Activated CD4-positive, alpha-beta memory T cell treated with anti-CD3 and anti-CD28 coated beads for 36 hours (primary cell): ENCODE results near the gene CDHR5. TPM values are rescaled to one million over a fixed set of nuclear protein-coding genes. Genes with fewer than 3 reads are reported as not detected.

Experiments used
- CTCF ChIA-PET: fragments of 350-600 bp; sonication (Branson Sonifier 250); formaldehyde crosslinking; loops from one replicate; lab custom pipeline; 2021; ENCODE audit warnings: antibody characterized with exemption, inconsistent platforms; lab: Charles Lee
- POLR2A ChIA-PET: fragments of 350-600 bp; sonication (Branson Sonifier 250); formaldehyde crosslinking; loops from one replicate; lab custom pipeline; 2021; ENCODE audit warnings: antibody characterized with exemption; lab: Charles Lee
- DNase-seq: peaks from one replicate; pipeline ENCODE4 v3.0.0-alpha.2; 2020
- H3K27ac Mint-ChIP-seq: one replicate; pipeline ENCODE4 v1.8.0; 2021; ENCODE audit warnings: mixed read lengths
- H3K27me3 Mint-ChIP-seq: one replicate; pipeline ENCODE4 v1.8.0; 2021; ENCODE audit warnings: mixed read lengths
- H3K36me3 Mint-ChIP-seq: one replicate; pipeline ENCODE4 v1.8.0; 2021; ENCODE audit warnings: mixed read lengths
- H3K4me1 Mint-ChIP-seq: one replicate; pipeline ENCODE4 v1.8.0; 2021; ENCODE audit warnings: low read depth, mixed read lengths
- H3K4me3 Mint-ChIP-seq: one replicate; pipeline ENCODE4 v1.8.0; 2021; ENCODE audit warnings: mild to moderate bottlenecking, mixed read lengths
- H3K9me3 Mint-ChIP-seq: one replicate; pipeline ENCODE4 v1.8.0; 2021; ENCODE audit warnings: mixed read lengths
- intact Hi-C: fragments of 100-400 bp; cut with micrococcal nuclease; formaldehyde crosslinking; loops from one replicate; pipeline ENCODE4 v1.15.1; 2023
- total RNA-seq, 2 experiments: library from RNA; stranded (reverse); gene quantifications; one replicate each; pipeline ENCODE4 v1.2.3, GENCODE V29; 2021

Gene CDHR5
- total RNA-seq, 2 experiments from 2014 or later, result not detected

- intact Hi-C loops, result no loop called here
- Mint-ChIP-seq H3K27ac (no peak overlapping the region), H3K36me3 (peaks cover 1% of the 10 kb centered on the region), H3K4me3 (no peak overlapping the region), H3K27me3 (peaks cover 10% of the 10 kb centered on the region), H3K9me3 (no peaks in the 10 kb centered on the region), H3K4me1 (peaks cover 20% of the 10 kb centered on the region)
- ChIA-PET CTCF (interaction anchor here (0.8 to 1.2 kb wide), 2 partner anchors 73 to 80 kb away, joined by 3 read pairs; no protein-coding TSS in a partner anchor), POLR2A (no interaction called here)
- no peak for DNase-seq
Observed at GRCh38 chr11:627308-627576, 2.5 kb upstream of the CDHR5 start.

- H3K27me3 Mint-ChIP-seq, result peaks cover 10% of the 10 kb centered on the region
- intact Hi-C loops, result no loop called here
- CTCF ChIA-PET, result interaction anchor here (0.8 to 1.2 kb wide), 2 partner anchors 72 to 79 kb away, joined by 3 read pairs; no protein-coding TSS in a partner anchor
- H3K4me1 Mint-ChIP-seq, result peaks cover 20% of the 10 kb centered on the region
- H3K27ac Mint-ChIP-seq, result no peak within 1 kb of the TSS
- H3K36me3 Mint-ChIP-seq, result peaks cover 1% of the 10 kb centered on the region
- H3K9me3 Mint-ChIP-seq, result no peaks in the 10 kb centered on the region
- POLR2A ChIA-PET, result no interaction called here
- no peak for DNase-seq
- no peak within 1 kb of the TSS for H3K4me3 Mint-ChIP-seq
Observed at GRCh38 chr11:626475-627307, 1.9 kb upstream of the CDHR5 start, which contains the start of gene SCT. SCT (minus strand) TSS chr11:627181; CDS start chr11:627143, 38 bp downstream.

- Mint-ChIP-seq H3K27ac (no peak overlapping the region), H3K36me3 (peaks cover 1% of the 10 kb centered on the region), H3K4me3 (no peak overlapping the region), H3K4me1 (peaks cover 20% of the 10 kb centered on the region), H3K27me3 (peaks cover 10% of the 10 kb centered on the region), H3K9me3 (no peaks in the 10 kb centered on the region)
- DNase-seq, result no peak
- ChIA-PET CTCF (no interaction called here), POLR2A (no interaction called here)
- intact Hi-C loops, result no loop called here
Observed at GRCh38 chr11:625636-626268, 997 bp upstream of the CDHR5 start.

GRCh38 chr11:623999-624704 lies 603 bp downstream of the CDHR5 start:
- CTCF ChIA-PET, result no interaction called here
- intact Hi-C loops, result no loop called here
- no peak overlapping the region for H3K4me3 Mint-ChIP-seq

GRCh38 chr11:623349-623869 lies 1.3 kb downstream of the CDHR5 start:
- CTCF ChIA-PET, result no interaction called here
- intact Hi-C loops, result no loop called here
- H3K27me3 Mint-ChIP-seq, result peaks cover 8% of the 10 kb centered on the region
- no peak overlapping the region for H3K27ac Mint-ChIP-seq
- peaks cover 8% of the 10 kb centered on the region for H3K4me1 Mint-ChIP-seq
- no peaks in the 10 kb centered on the region for H3K9me3 Mint-ChIP-seq
- DNase-seq, result no peak
- no peak overlapping the region for H3K4me3 Mint-ChIP-seq
- peaks cover 1% of the 10 kb centered on the region for H3K36me3 Mint-ChIP-seq
- POLR2A ChIA-PET, result interaction anchor here (0.6 kb wide), 1 partner anchor 515 kb away, joined by 3 read pairs; no protein-coding TSS in a partner anchor

More at GRCh38 chr11:623999-624704, 603 bp downstream of the CDHR5 start:
- Mint-ChIP-seq H3K36me3 (peaks cover 1% of the 10 kb centered on the region), H3K9me3 (no peaks in the 10 kb centered on the region), H3K4me1 (peaks cover 14% of the 10 kb centered on the region), H3K27ac (no peak overlapping the region), H3K27me3 (peaks cover 10% of the 10 kb centered on the region)
- DNase-seq, result no peak
- POLR2A ChIA-PET, result no interaction called here

GRCh38 chr11:621838-622237 lies 2.9 kb downstream of the CDHR5 start:
- H3K4me1 Mint-ChIP-seq, result no peaks in the 10 kb centered on the region

GRCh38 chr11:620935-621814 lies 3.6 kb downstream of the CDHR5 start:
- no peak overlapping the region for H3K27ac Mint-ChIP-seq
- H3K36me3 Mint-ChIP-seq, result peaks cover 1% of the 10 kb centered on the region
- intact Hi-C loops, result no loop called here
- ChIA-PET POLR2A (no interaction called here), CTCF (no interaction called here)
- H3K4me1 Mint-ChIP-seq, result no peaks in the 10 kb centered on the region
- no peak for DNase-seq
- no peaks in the 10 kb centered on the region for H3K27me3 Mint-ChIP-seq
- H3K9me3 Mint-ChIP-seq, result no peaks in the 10 kb centered on the region
- H3K4me3 Mint-ChIP-seq, result no peak overlapping the region

More at GRCh38 chr11:621838-622237, 2.9 kb downstream of the CDHR5 start:
- no peaks in the 10 kb centered on the region for H3K27me3 Mint-ChIP-seq
- H3K4me3 Mint-ChIP-seq, result no peak overlapping the region
- no peak overlapping the region for H3K27ac Mint-ChIP-seq
- no peaks in the 10 kb centered on the region for H3K9me3 Mint-ChIP-seq
- ChIA-PET POLR2A (no interaction called here), CTCF (no interaction called here)
- intact Hi-C loops, result no loop called here
- no peak for DNase-seq
- H3K36me3 Mint-ChIP-seq, result peaks cover 1% of the 10 kb centered on the region

GRCh38 chr11:620201-620600 lies 4.6 kb downstream of the CDHR5 start:
- no peak overlapping the region for H3K4me3 Mint-ChIP-seq
- intact Hi-C loops, result no loop called here
- POLR2A ChIA-PET, result no interaction called here
- H3K36me3 Mint-ChIP-seq, result peaks cover 4% of the 10 kb centered on the region
- DNase-seq, result no peak
- no peak overlapping the region for H3K27ac Mint-ChIP-seq
- H3K4me1 Mint-ChIP-seq, result peaks cover 2% of the 10 kb centered on the region
- H3K27me3 Mint-ChIP-seq, result no peaks in the 10 kb centered on the region
- no peaks in the 10 kb centered on the region for H3K9me3 Mint-ChIP-seq
- CTCF ChIA-PET, result no interaction called here

- CTCF ChIA-PET, result no interaction called here
- no peak overlapping the region for H3K27ac Mint-ChIP-seq
- H3K9me3 Mint-ChIP-seq, result no peaks in the 10 kb centered on the region
- POLR2A ChIA-PET, result no interaction called here
- peaks cover 6% of the 10 kb centered on the region for H3K36me3 Mint-ChIP-seq
- no peaks in the 10 kb centered on the region for H3K27me3 Mint-ChIP-seq
- H3K4me3 Mint-ChIP-seq, result no peak overlapping the region
- peaks cover 3% of the 10 kb centered on the region for H3K4me1 Mint-ChIP-seq
- DNase-seq, result no peak
- intact Hi-C loops, result loop anchor here (5.0 kb wide), 2 partner anchors 42 to 178 kb away; partner anchors contain the start of genes PHRF1 and SLC25A22
Observed at GRCh38 chr11:619628-620050, 5.1 kb downstream of the CDHR5 start.

GRCh38 chr11:618856-619627 lies 5.7 kb downstream of the CDHR5 start:
- no peak for DNase-seq
- Mint-ChIP-seq H3K4me3 (no peak overlapping the region), H3K27ac (no peak overlapping the region), H3K9me3 (no peaks in the 10 kb centered on the region), H3K4me1 (peaks cover 9% of the 10 kb centered on the region), H3K27me3 (no peaks in the 10 kb centered on the region), H3K36me3 (peaks cover 12% of the 10 kb centered on the region)
- intact Hi-C loops, result loop anchor here (5.0 kb wide), 2 partner anchors 42 to 178 kb away; partner anchors contain the start of genes PHRF1 and SLC25A22
- ChIA-PET POLR2A (no interaction called here), CTCF (no interaction called here)
